NCI-H1930 (cell line): ENCODE data around the gene P2RX5.

Experiments used
- DNase-seq, 2 experiments: peaks; one replicate each; lab custom pipeline; 2025; lab: John Stamatoyannopoulos, UW

The P2RX5 gene

DNA sequence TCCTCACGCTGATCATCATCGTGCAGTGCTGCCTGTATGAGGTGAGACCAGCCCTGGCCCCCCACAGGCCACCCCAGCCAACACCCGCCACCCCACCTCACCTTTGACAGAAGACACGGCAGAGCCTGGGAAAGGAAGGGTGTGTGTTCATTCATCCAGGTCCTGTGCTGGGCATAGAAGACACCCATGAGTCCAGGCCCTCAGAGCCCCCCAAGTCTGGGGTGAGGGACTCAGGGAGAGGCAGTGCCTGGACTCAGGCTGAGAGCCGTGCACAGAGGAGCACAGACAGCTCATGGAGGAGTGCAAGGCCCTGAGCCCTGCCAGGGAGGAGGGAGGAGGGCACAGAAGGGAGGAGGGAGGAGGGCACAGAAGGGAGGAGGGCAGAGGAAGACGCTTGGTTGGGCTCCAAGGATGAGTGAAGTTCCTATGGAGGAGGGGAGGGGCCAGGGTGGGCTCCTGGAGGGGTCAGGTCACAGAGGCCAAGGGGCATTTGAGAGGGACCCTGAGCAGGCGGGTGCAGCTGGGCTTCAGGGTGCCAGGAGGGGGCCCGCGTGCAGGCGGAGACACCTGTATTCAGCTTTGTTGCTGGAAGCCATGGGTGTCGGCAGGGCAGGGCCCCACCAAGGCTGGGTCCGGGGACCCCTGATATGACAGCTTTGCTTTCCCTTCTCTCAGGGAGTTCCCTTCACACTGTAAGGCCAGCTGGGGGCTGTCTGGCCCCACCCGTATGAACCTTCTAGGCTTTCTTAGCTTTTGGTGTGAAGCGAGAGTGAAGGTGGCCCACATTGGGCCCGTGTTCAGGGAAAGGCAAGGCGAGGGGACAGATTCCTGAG, 39.0 kb downstream of the P2RX5 start:
- no peak for DNase-seq

DNA sequence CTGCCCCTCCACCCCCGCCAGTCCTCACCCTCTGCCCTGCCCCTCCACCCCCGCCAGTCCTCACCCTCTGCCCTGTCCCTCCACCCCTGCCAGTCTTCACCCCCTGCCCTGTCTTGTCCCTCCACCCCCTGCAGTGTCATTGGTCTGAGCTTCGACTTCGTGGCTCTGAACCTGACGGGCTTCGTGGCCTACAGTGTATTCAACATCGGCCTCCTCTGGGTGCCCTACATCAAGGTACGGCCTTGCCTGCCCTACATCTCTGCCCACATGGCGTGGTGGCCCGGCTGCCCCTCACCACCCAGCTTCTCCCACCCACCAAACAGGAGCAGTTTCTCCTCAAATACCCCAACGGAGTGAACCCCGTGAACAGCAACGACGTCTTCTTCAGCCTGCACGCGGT, 39.6 kb downstream of the P2RX5 start:
- no peak for DNase-seq

DNA sequence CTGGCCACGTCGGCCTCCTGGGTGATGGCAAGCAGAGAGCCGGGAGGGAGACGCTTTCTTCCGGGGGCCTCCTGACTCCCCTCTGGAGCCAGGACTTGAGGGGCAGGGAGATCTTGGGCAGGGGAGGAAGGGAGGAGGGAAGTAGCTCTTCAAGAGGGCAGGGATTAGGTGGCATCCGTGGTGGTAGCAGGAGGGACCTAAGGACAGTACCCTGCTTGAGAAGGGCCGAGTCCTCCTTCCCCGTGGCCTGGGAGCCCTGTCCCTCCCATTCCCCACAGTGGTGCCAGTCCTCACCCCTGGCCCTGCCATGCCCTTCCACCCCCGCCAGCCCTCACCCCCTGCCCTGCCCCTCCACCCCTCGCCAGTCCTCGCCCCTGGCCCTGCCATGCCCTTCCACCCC, 40.2 kb downstream of the P2RX5 start:
- DNase-seq, result no peak

DNA sequence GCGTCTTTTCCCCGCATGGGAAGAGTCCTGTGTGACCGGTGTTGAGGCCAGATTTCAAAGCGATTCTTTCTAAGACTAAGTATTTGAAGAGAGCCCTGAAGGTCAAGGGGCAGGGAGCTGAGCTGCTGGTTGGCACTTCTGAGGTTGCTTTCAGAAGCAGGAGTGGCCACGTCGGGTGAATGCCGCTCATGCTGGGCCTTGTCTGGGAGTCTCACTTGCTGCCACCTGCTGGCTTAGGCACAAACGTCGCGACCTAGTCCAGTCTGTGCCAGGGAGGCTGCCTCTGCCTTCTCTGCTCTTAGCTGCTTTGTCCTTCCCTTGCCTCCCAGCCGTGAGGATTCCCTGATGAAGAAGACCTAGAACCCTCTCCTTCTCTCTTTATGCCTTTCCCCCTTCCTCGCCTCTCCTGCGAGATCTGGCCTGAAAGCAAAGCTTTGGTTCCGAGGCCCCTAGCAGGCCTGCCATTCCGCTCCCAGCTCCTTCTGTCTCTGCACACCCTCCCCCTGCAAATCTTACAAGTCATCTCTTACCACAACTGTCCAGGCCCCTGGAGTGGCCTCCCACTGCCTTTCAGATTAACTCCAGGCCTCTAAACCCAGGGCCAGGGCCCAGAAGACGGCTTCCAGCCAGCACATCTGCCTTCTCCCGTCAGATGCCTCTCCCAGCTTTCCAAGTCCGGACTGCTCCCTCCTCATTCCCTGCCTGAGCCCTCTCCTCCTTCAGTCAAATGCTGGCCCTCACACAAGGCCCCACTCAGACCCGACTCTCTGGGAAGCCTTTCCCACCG, 48.0 kb downstream of the P2RX5 start:
- DNase-seq, result peak; percentile 4 to 23

DNA sequence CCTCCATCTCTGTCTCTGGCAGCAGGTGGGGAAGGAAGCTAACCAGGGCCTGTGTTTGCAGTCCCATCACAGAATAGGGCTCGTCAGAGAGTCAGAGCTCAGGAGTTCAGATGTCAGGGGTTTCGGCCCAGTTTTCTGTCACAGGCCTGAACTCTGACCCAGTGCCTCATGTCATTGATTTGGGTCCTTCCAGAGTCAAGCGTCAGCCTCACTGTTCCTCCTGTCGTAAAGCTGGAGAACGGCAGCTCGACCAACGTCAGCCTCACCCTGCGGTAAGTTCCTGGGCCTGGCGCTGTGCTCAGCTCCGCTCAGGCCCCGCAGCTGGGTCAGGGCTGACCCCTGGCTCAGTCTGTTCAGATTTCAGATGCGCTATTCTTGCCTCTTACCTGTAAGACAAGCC, 48.7 kb downstream of the P2RX5 start:
- DNase-seq, result no peak

DNA sequence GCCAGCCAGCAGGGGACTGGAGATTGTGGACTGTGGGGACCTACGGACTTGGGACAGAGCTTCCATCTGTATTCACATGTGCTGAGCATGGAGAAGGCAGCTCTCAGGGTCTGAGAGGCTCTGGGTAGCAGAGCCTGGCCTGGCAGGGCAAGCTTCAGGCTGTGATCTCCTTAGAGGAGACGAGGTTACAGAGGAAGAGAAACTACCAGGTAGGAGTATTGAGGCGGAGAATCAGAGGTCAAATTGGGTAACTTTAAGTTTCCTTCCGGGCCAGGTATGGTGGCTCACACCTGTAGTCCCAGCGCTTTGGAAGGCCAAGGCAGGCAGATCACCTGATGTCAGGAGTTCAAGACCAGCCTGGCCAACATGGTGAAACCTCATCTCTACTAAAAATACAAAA, 50.6 kb downstream of the P2RX5 start:
- no peak for DNase-seq

DNA sequence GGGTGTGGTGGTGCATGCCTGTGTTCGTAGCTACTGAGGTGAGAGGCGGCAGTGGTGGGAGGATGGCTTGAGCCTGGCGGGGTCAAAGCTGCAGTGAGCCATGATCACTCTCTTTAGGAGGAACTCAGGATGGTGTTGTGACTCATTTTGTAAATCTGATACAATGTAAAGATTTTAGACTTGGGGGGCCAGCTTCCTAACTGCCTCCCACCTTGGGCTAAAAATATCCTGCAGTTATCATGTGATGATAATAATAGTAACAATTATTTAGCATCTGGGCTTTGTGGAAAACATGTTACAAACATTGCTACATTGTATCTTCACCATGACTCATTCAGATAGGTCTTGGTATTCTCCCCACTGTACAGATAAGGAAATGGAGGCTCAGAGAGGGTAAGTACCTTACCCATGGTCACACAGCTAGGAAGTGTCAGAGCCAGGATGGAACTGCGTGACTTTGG, 52.0 kb downstream of the P2RX5 start:
- DNase-seq, result no peak

DNA sequence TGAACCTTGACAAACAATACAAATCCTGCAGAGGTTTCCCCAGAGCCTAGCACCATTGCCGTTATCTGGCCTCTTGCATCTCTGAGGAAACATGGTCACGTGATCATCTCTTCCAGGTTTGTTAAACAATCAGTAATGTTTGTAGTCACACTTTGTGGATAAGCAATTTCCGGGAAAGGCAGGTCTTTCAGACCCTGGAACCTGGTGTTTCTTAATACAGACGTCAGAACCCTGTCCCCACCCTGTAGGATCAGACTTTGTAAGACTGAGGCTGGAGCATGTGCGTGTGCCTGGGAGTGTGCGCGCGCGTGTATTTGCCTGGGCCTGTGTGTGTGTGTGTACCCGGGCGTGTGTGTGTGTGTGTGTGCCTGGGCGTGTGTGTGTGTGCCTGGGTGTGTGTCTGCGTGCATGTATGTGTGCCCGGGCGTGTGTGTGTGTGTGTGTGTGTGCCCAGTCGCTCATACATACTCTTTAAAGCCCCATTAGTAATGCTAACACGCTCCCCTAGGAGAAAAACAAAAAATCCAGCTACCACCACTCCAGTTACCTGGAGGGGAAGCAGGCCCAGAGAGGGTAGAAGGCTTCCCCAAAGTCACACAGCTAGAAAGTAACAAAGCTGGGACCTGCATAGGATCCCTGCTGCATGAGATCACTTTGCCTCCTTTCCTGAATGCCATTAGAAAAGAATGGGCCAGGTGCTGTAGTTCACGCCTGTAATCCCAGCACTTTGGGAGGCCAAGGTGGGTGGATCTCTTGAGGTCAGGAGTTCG, 54.1 kb downstream of the P2RX5 start:
- DNase-seq, result no peak

DNA sequence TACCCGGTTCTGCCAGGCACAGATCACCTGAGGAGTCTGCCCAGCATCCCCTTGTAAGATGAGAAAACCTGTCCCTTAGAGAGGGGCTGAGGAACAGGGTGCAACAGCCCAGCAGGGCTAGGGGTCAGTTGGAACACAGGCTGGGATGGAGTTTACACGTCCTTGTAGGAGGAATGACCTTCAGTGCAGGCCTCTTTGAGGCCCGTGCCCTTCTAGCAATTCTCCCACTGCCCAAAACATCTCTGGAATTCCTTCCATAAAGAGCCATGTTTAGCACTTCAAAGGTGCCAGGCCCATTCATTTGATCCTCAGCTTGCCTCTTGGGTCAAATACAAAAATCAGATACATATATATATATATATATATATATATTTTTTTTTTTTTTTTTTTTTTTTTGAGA, 54.9 kb downstream of the P2RX5 start:
- DNase-seq, result no peak

DNA sequence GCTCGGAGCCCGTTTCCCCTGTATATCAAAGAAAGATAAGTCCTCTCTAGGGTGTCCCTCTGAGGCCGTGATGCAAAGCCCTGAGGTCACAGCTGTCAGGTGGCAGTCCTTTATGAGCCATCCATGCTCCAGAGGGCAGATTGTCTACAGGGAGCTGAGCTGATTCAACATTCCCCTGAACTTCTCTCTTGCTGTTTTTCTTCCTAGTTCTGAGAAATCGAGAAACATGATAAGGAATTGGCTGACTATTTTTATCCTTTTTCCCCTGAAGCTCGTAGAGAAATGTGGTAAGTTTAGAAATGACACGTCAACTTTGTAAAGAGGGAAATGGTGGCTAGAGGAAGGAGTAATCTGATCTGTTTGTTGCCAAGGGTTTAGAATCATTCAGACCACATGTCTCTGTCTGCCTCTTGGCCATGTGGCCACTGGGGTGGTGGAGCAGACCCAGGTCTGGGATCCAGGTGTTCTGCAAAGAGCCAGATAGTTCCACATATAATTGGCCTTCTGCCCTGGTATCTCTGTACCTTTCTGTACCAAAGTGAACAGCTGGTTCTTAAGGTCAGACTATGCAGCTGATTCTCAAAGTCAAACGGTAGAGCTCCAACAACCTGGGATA, 55.9 kb downstream of the P2RX5 start:
- no peak for DNase-seq

DNA sequence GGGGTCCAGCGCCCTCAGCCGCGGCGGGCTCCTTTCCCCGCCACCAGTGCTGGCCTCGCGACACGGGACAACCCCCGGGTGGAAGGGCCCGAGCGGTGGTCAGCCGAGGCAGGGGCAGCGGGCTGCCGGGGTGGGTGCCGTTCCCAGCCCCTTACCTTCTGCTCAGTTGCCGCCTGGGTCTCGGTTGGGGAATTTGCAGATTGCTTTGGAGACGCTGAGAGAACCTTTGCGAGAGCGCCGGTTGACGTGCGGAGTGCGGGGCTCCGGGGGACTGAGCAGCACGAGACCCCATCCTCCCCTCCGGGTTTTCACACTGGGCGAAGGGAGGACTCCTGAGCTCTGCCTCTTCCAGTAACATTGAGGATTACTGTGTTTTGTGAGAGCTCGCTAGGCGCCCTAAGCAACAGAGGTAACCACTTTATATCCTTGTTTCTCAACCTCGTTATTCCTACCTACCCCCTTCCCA, 59.0 kb downstream of the P2RX5 start:
- no peak for DNase-seq

DNA sequence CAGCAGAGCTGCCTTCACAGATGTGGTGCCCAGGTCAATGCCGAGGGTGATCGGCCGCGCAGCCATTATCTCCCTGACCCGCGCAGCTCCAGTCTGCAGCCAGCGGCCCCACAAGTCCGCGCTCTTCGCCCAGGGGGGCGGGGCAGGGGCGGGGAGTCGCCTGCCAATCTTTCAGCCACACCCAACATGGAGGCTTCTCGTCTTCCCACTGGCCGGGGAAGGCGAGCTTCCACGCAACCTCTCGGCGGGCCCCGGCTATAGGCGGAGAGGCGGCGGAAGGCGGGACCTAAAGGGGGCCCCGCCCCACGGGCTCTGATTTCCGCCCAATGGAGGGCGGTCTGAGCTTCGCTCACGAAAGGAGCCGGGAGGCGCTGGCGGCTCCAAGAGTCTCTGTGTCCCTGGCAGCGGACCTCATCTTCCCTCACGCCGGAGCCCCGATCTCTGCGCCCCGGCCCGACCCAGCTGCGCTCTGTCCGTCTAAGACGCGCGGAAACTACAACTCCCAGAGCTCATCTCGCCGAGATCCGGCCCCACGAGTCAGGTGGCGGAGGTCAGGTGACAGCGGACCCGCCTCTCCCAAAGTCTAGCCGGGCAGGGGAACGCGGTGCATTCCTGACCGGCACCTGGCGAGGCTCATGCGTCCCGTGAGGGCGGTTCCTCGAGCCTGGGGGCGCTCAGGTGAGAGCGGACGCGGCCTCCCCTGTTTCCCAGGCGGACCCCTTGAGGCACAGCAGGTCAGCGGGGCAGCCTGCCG, 59.6 kb downstream of the P2RX5 start, which contains the start of the genes CTNS and SHPK:
TSS of gene CTNS (plus strand) at position 607 of the 754 bp plus-strand sequence. CDS start 3,447 bp downstream, outside the sequence.
TSS of gene SHPK (minus strand) at position 97 of the 754 bp plus-strand sequence. CDS start at position 66, 31 bp downstream.
- DNase-seq, result peak; percentile 92 to 97

DNA sequence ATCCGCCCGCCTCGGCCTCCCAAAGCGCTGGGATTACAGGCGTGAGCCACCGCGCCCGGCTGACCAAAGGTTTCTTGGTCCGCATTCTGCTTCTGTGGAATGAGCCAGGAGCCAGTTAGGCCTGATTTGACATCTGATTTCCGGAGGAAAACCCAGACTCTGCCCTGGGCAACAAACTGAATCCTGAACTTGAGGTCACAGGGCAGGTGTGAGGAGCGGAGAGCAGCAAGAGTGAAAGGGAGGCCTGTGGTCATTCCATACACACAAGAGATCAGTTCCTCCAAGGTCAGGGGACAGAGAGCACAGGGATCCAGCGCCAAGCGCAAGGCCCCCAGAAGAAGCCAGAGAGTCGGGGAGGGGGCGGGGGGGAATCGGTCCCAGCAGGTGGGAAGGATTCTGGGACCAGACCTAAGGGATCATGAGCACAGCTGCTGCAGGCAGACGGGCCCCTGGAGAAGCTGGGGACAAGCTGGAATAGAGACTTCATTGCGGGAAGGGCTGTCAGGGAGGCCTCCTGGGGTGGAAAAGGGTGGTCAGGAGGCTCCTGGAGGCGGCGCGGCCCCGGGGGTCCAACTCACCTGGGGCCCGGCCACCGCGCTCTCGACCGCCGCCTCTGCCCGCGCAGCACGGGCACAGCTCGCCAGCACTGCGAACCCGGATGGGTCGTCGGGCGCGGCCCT, 60.3 kb downstream of the P2RX5 start:
- no peak for DNase-seq

DNA sequence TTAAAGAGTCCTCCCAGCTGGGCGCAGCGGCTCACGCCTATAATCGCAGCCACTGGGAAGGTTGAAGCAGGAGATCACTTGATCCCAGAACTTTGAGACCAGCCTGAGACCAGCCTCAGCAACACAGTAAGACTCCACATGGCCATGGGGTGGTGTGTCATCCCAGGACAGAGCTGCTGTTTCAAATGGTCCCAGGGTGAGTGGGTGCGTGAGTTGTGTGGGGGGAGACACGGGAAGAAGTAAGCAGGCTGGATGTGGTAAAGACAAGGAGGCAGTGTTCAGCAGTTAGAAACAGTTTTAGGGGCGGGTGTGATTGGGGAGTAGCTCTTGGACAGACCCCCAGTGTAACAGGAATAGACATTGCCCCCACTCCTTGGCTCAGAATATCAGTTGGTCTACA, 63.7 kb downstream of the P2RX5 start:
- DNase-seq, result no peak

DNA sequence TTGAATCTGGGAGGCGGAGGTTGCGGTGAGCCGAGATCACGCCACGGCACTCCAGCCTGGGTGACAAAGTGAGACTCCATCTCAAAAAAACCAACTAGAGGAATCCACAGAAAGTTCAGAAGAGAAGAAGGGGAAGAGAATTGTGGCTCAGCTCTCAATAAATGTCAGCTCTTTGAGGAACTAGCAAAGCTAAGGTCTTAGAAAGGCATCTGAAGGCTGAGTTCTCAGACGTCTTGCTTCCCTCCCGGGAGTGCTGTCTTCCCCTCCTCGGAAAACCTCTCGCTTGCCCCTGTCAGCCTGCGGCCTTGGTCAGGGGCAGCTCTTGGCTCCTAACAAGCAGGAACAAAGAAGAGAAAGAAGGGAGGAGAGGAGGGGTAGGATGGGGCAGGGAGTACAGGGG, 65.2 kb downstream of the P2RX5 start:
- DNase-seq, result no peak

DNA sequence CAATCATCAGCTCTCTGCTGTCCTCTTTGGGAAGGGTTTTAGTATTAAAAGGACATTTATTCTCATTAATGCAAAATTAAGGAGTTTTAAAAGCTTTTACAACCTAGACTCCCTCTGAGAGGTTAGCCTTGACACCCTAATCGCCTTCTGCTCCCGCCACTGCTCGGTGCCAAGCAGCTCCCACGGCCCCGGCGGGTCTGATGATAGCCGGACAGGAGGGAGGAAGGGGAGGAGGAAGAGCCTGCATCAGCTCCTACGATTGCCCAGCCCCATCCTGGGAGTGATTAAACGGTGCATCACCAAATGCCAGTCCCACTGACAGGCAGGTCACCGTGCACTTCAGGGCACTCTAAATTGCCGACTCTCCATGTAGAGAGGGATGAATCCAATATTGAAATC, 68.2 kb downstream of the P2RX5 start:
- no peak for DNase-seq

DNA sequence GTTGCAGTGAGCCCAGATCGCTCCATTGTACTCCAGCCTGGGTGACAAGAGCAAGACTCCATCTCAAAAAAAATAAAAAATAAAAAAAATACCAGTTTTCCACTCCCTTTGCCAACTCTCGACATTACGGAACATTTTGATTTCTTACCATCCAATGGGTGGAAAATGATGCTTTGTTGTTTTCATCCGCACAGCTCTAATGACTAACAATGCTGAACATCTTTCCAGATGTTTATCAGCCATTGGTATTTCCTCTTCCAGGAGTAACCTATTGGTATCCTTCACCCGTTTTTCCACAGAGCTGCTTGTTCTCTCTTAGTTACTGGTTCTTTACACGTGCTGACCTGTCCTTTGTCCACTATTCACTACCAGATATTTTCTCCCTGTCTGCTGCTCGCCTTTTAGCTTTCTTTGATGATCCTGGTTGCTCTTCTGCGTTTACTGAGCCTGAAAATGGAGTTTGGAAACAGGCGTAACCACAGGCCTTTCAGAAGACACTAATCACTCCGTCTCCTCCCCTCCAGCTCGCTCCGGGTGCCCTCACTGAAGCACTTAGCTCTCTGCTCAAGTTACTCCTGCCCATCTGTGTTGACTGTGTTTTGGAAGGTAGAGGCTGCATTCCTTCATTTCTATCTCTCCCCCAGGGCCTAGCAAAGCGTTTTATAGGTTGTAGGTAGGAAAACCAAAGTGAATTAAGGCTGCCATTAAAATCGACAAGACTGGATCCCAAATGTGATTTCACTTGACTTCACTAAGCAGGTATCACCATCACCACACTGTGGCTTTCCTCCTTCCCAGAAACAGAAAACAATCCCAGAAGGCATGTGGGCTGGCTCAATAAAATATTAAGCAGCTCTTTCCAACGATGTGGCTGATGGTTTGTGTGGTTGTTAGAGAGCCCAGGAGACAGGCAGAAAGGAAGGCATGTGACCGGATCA, 68.9 kb downstream of the P2RX5 start:
- no peak for DNase-seq
